ENCODE measurements around the gene RNF31. TPM values are rescaled to one million over a fixed set of nuclear protein-coding genes. Genes with fewer than 3 reads are reported as not detected.

Gene RNF31
- polyA plus RNA-seq, 1 donor from 2014 or later: 98.7 TPM

DNA sequence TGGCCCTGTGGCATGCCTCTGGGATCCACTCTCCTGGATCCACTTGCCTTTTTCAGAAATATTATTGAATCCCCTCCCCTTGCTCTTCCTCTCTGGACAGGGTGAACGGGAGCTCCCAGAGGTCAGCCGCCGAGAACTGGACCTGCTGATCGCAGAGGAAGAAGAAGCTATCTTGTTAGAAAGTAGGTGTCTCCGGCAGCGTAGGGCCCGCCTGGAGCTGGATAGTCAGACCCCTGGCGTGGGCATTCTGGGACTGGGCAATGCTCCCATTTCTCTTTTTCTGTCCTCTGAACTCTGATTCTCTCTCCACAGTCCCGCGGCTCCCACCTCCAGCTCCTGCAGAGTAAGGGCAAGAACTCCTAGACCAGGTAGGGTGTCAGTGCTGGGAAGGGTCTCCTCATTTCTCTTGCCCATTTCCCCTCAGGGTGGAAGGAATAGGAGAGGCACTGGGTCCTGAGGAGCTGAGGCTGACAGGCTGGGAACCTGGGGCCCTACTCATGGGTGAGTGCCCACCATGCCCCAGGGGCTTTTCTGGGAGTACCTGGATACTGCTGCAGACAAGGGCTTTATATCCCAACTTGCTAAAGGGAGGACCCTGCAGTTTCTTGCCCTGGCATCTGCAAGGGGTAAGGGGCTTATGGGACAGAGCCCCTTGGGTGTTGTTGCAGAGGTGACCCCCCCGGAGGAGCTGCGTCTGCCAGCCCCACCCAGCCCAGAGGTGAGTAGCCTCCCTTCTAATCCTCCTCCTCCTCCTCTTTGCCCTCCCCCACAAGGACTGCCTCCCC lies 29.9 kb downstream of the RNF31 start:
- Histone ChIP-seq H3K9ac (ENCODE audit: low read length) (no peak overlapping the region), H3K79me2 (replicated peaks; ENCODE audit: insufficient read depth, low read length) (no peaks in the 10 kb centered on the region), H3K27ac (ENCODE audit: low read length) (no peak overlapping the region), H3K4me2 (ENCODE audit: low read length) (no peak overlapping the region), H4K20me1 (ENCODE audit: insufficient read depth) (no peaks in the 10 kb centered on the region), H3F3A (ENCODE audit: insufficient read depth, low read length, poor library complexity, severe bottlenecking) (no peaks in the 10 kb centered on the region), H2AFZ (ENCODE audit: low read depth, low read length) (no peak overlapping the region), H3K36me3 (ENCODE audit: insufficient read depth, low read length) (no peaks in the 10 kb centered on the region), H3K27me3 (ENCODE audit: insufficient read depth, low read depth, low read length) (no peaks in the 10 kb centered on the region), H3K4me3 (ENCODE audit: low read length) (no peak overlapping the region), H3K9me2 (ENCODE audit: insufficient read depth, low read length) (no peaks in the 10 kb centered on the region), H3K9me3 (ENCODE audit: low read length) (no peaks in the 10 kb centered on the region)
- TF ChIP-seq, protein P1, sequence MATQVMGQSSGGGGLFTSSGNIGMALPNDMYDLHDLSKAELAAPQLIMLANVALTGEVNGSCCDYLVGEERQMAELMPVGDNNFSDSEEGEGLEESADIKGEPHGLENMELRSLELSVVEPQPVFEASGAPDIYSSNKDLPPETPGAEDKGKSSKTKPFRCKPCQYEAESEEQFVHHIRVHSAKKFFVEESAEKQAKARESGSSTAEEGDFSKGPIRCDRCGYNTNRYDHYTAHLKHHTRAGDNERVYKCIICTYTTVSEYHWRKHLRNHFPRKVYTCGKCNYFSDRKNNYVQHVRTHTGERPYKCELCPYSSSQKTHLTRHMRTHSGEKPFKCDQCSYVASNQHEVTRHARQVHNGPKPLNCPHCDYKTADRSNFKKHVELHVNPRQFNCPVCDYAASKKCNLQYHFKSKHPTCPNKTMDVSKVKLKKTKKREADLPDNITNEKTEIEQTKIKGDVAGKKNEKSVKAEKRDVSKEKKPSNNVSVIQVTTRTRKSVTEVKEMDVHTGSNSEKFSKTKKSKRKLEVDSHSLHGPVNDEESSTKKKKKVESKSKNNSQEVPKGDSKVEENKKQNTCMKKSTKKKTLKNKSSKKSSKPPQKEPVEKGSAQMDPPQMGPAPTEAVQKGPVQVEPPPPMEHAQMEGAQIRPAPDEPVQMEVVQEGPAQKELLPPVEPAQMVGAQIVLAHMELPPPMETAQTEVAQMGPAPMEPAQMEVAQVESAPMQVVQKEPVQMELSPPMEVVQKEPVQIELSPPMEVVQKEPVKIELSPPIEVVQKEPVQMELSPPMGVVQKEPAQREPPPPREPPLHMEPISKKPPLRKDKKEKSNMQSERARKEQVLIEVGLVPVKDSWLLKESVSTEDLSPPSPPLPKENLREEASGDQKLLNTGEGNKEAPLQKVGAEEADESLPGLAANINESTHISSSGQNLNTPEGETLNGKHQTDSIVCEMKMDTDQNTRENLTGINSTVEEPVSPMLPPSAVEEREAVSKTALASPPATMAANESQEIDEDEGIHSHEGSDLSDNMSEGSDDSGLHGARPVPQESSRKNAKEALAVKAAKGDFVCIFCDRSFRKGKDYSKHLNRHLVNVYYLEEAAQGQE (IDR thresholded peaks at IDR 0.05; ENCODE audit: borderline replicate concordance): no peak
- TF ChIP-seq MXI1 (conservative IDR thresholded peaks at IDR 0.05; ENCODE audit: poor library complexity, severe bottlenecking) (no peak), EP300 (conservative IDR thresholded peaks at IDR 0.05; ENCODE audit: poor library complexity, severe bottlenecking) (no peak), POLR2AphosphoS5 (IDR thresholded peaks at IDR 0.05) (no peak), EZH2 (IDR thresholded peaks at IDR 0.05; ENCODE audit: borderline replicate concordance, insufficient read depth, low read length, poor library complexity, severe bottlenecking) (no peak), SMC3 (conservative IDR thresholded peaks at IDR 0.05; ENCODE audit: poor library complexity) (no peak), TAF1 (IDR thresholded peaks at IDR 0.05; ENCODE audit: low read depth) (no peak), RAD21 (conservative IDR thresholded peaks at IDR 0.05) (no peak)
- TF ChIP-seq, protein P2, sequence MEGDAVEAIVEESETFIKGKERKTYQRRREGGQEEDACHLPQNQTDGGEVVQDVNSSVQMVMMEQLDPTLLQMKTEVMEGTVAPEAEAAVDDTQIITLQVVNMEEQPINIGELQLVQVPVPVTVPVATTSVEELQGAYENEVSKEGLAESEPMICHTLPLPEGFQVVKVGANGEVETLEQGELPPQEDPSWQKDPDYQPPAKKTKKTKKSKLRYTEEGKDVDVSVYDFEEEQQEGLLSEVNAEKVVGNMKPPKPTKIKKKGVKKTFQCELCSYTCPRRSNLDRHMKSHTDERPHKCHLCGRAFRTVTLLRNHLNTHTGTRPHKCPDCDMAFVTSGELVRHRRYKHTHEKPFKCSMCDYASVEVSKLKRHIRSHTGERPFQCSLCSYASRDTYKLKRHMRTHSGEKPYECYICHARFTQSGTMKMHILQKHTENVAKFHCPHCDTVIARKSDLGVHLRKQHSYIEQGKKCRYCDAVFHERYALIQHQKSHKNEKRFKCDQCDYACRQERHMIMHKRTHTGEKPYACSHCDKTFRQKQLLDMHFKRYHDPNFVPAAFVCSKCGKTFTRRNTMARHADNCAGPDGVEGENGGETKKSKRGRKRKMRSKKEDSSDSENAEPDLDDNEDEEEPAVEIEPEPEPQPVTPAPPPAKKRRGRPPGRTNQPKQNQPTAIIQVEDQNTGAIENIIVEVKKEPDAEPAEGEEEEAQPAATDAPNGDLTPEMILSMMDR (IDR thresholded peaks at IDR 0.05; ENCODE audit: poor library complexity, severe bottlenecking): no peak

DNA sequence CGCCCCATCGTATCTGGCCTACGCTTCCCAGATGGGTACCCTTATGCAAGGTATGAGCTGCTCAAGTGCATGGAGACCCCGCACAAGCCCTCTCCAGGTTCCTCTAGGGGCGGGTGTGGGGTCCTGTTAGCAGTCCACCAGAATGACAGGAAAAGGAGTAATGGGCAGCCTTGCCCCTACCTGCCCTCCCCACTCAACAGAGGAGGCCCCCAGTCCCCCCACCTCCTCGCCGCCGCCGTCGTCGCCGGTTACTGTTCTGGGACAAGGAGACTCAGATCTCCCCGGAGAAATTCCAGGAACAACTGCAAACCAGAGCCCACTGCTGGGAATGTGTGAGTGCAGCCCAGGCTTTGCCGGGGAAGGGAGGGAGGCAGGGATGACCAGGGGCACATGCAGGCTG lies 30.6 kb downstream of the RNF31 start:
- no peak overlapping the region for H3K4me2 ChIP-seq (ENCODE audit: low read length)
- no peaks in the 10 kb centered on the region for H3K36me3 ChIP-seq (ENCODE audit: insufficient read depth, low read length)

More for the DNA sequence above, 30.6 kb downstream of the RNF31 start:
- TF ChIP-seq, protein P1 (IDR thresholded peaks at IDR 0.05; ENCODE audit: borderline replicate concordance): no peak
- TF ChIP-seq MXI1 (conservative IDR thresholded peaks at IDR 0.05; ENCODE audit: poor library complexity, severe bottlenecking): no peak
- no peak overlapping the region for H3K4me3 ChIP-seq (ENCODE audit: low read length)
- no peak overlapping the region for H3K27ac ChIP-seq (ENCODE audit: low read length)
- no peak overlapping the region for H2AFZ ChIP-seq (ENCODE audit: low read depth, low read length)
- no peaks in the 10 kb centered on the region for H3K9me3 ChIP-seq (ENCODE audit: low read length)
- no peaks in the 10 kb centered on the region for H3K79me2 ChIP-seq (replicated peaks; ENCODE audit: insufficient read depth, low read length)
- no peaks in the 10 kb centered on the region for H4K20me1 ChIP-seq (ENCODE audit: insufficient read depth)
- no peak overlapping the region for H3K9ac ChIP-seq (ENCODE audit: low read length)
- H3K9me2 ChIP-seq (ENCODE audit: insufficient read depth, low read length): no peaks in the 10 kb centered on the region
- no peaks in the 10 kb centered on the region for H3K27me3 ChIP-seq (ENCODE audit: insufficient read depth, low read depth, low read length)
- no peaks in the 10 kb centered on the region for H3F3A ChIP-seq (ENCODE audit: insufficient read depth, low read length, poor library complexity, severe bottlenecking)

All from neural cell (in vitro differentiated cells).